22Rv1 (cell line): ENCODE measurements around the gene CYP2W1.

Experiments
- ZFX ChIP-seq: fragments of 450-650 bp; IDR thresholded peaks from 2 replicates; pipeline ENCODE4 v1.6.1; 2017; ENCODE audit warnings: antibody characterized with exemption, borderline replicate concordance
- TF ChIP-seq, protein P1 (sequence below): fragments of 450-650 bp; IDR thresholded peaks from 2 replicates; pipeline ENCODE4 v1.5.1; 2017; ENCODE audit warnings: mild to moderate bottlenecking

DNA sequence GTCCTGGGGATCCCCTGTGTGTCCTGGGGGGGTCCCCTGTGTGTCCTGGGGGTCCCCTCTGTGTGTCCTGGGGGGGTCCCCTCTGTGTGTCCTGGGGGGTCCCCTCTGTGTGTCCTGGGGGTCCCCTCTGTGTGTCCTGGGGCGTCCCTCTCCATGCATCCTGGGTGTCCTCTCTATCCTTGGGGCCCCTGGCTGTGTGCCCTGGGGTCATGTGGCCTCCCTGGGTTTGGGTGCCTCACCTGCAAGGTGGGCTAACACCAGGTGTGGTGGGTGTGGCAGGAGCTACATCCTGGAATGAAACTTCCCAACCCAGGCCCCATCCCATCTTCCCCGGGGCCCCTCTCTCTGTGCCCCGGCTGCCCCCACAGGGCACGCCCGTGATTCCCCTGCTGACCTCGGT is 4.9 kb downstream of the CYP2W1 start:
- TF ChIP-seq, protein P1, sequence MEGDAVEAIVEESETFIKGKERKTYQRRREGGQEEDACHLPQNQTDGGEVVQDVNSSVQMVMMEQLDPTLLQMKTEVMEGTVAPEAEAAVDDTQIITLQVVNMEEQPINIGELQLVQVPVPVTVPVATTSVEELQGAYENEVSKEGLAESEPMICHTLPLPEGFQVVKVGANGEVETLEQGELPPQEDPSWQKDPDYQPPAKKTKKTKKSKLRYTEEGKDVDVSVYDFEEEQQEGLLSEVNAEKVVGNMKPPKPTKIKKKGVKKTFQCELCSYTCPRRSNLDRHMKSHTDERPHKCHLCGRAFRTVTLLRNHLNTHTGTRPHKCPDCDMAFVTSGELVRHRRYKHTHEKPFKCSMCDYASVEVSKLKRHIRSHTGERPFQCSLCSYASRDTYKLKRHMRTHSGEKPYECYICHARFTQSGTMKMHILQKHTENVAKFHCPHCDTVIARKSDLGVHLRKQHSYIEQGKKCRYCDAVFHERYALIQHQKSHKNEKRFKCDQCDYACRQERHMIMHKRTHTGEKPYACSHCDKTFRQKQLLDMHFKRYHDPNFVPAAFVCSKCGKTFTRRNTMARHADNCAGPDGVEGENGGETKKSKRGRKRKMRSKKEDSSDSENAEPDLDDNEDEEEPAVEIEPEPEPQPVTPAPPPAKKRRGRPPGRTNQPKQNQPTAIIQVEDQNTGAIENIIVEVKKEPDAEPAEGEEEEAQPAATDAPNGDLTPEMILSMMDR: no peak
- TF ChIP-seq ZFX: no peak
